Measurements from ENCODE around the gene GATA2. TPM values are rescaled to one million over a fixed set of nuclear protein-coding genes. Genes with fewer than 3 reads are reported as not detected.

The GATA2 gene
- total RNA-seq, 4 donors from 2014 or later: 8.1 to 24.7 (median 15.9) TPM

GRCh38 chr3:128446821-128447220 lies 46.2 kb downstream of the GATA2 start:
- H3K36me3 ChIP-seq: no peaks in the 10 kb centered on the region
- TF ChIP-seq POLR2A (IDR thresholded peaks at IDR 0.05) (no peak), EP300 (IDR thresholded peaks at IDR 0.05) (no peak), CTCF (IDR thresholded peaks at IDR 0.05) (no peak)
- H3K9me3 ChIP-seq: no peaks in the 10 kb centered on the region
- H3K27me3 ChIP-seq: peaks cover 0 to 5% of the 10 kb centered on the region in 2 donors
- no peak for DNase-seq (ENCODE audit: low spot score in 2 of 2)
- no peak overlapping the region for H3K27ac ChIP-seq
- 86 to 88% methylated on average over 1 of the region's 1 CpG for WGBS, 2 donors
- no peaks in the 10 kb centered on the region for H3K4me1 ChIP-seq
- H3K4me3 ChIP-seq: no peak overlapping the region

DNA sequence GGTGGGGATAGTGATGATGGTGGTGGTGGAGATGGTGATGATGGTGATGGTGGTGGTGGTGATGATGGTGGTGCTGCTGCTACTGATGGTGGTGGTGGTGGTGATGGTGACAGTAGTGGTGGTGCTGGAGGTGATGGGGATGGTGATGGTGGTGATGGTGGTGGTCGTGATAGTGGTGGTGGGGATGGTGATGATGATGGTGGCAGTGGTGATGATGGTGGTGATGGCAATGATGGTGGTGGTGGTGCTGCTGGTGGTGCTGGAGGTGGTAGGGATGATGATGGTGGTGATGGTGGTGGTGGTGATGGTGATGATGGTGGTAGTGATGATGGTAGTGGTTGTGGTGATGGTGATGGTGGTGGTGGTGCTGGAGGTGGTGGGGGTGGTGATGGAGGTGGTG lies 47.6 kb downstream of the GATA2 start:
- Histone ChIP-seq H3K27me3 (peaks cover 0 to 2% of the 10 kb centered on the region in 2 donors), H3K4me1 (no peaks in the 10 kb centered on the region), H3K36me3 (no peaks in the 10 kb centered on the region), H3K27ac (no peak overlapping the region), H3K9me3 (no peaks in the 10 kb centered on the region), H3K4me3 (no peak overlapping the region)
- DNase-seq (ENCODE audit: low spot score in 2 of 2): no peak
- WGBS, 2 donors: 86 to 98% methylated on average over 1 of the region's 1 CpG
- TF ChIP-seq CTCF (IDR thresholded peaks at IDR 0.05): no peak
- no peak for TF ChIP-seq EP300 (IDR thresholded peaks at IDR 0.05)
- no peak for TF ChIP-seq POLR2A (IDR thresholded peaks at IDR 0.05)

DNA sequence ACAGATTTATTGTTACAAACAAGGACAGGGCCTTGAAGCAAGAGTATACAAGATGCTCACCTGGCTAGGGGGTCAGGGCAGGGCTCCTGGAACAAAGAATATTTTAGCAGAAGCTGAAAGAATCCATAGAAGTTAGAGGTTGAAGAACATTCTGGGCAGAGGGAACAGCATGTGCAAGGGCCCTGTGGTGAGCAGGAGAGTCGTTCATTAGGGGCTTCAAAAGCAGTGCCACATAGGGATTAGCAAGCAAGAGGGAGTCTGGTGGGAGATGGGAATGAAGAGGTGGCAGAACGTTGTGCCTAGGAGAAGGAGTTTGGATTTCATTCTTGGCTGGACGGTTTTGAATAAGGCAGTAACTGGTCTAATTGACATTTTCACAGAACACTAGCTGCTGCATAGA lies 49.2 kb downstream of the GATA2 start:
- no peak for DNase-seq (ENCODE audit: low spot score in 2 of 2)
- no peaks in the 10 kb centered on the region for H3K9me3 ChIP-seq
- 65 to 68% methylated on average over 3 of the region's 3 CpGs for WGBS, 2 donors
- H3K27ac ChIP-seq: no peak overlapping the region
- no peaks in the 10 kb centered on the region for H3K36me3 ChIP-seq
- TF ChIP-seq CTCF (IDR thresholded peaks at IDR 0.05) (no peak), EP300 (IDR thresholded peaks at IDR 0.05) (no peak), POLR2A (IDR thresholded peaks at IDR 0.05) (no peak)
- no peak overlapping the region for H3K4me3 ChIP-seq
- H3K4me1 ChIP-seq: no peaks in the 10 kb centered on the region
- no peaks in the 10 kb centered on the region for H3K27me3 ChIP-seq

- DNase-seq (ENCODE audit: low spot score in 2 of 2): no peak
- Histone ChIP-seq H3K36me3 (no peaks in the 10 kb centered on the region), H3K4me1 (no peaks in the 10 kb centered on the region), H3K27ac (no peak overlapping the region), H3K9me3 (no peaks in the 10 kb centered on the region), H3K4me3 (no peak overlapping the region), H3K27me3 (no peaks in the 10 kb centered on the region)
- 84 to 89% methylated on average over 6 of the region's 6 CpGs for WGBS, 2 donors
- TF ChIP-seq CTCF (IDR thresholded peaks at IDR 0.05): no peak
- TF ChIP-seq EP300 (IDR thresholded peaks at IDR 0.05): no peak
- TF ChIP-seq POLR2A (IDR thresholded peaks at IDR 0.05): no peak
These were observed 50.1 kb downstream of the GATA2 start for GRCh38 chr3:128442949-128443348.

GRCh38 chr3:128442070-128442469 lies 50.9 kb downstream of the GATA2 start:
- Histone ChIP-seq H3K4me3 (no peak overlapping the region), H3K36me3 (no peaks in the 10 kb centered on the region), H3K27ac (no peak overlapping the region), H3K27me3 (no peaks in the 10 kb centered on the region), H3K9me3 (no peaks in the 10 kb centered on the region), H3K4me1 (no peaks in the 10 kb centered on the region)
- 64 to 68% methylated on average over 4 to 5 of the region's 7 CpGs for whole genome bisulfite sequencing, 2 donors
- TF ChIP-seq EP300 (IDR thresholded peaks at IDR 0.05) (no peak), CTCF (IDR thresholded peaks at IDR 0.05) (no peak), POLR2A (IDR thresholded peaks at IDR 0.05) (no peak)
- no peak for DNase-seq (ENCODE audit: low spot score in 2 of 2)

Measured in tibial nerve (tissue), 4 donors.